ENCODE results near the gene ASZ1.

ASZ1 gene

DNA sequence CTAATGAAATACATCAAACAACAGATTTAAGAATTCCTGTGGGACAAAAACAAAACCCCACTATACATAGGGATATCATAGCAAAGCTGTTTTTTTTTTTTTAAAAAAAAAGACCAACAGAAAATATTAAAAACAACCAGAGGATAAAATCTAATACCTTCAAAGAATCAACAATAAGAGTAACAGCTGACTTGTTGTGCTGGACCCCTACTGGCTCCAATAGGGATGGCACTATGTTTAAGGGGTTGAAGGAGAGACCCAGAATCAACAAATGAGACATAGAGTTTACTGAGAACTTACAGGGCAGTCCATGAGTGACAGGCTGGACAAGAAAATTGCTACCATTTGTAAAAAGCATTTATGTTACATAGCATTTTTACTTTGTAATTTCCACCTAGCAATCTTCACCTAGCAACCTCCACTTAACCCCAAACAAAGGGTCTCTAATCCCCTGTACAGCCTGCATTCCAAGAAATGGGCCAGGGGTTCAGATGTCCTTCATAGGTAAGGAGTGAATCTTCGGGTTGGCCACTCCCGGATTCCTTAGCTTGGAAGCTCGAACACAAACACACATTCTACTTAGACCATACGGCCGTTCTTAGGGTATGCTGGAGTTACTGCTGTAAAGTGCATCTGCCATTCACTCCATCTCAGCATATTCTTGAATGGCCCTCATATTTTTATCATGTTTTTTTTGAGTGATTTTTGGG, 25.8 kb downstream of the ASZ1 start:
- no peak for DNase-seq (ENCODE audit: low spot score)

GRCh38 chr7:117399820-117400422, 27.4 kb downstream of the ASZ1 start:
- DNase-seq (ENCODE audit: low spot score), result no peak

- no peak for DNase-seq (ENCODE audit: low spot score)
Measured at GRCh38 chr7:117395743-117396142, 31.6 kb downstream of the ASZ1 start.

GRCh38 chr7:117393781-117394180, 33.5 kb downstream of the ASZ1 start:
- no peak for DNase-seq (ENCODE audit: low spot score)

GRCh38 chr7:117389871-117390270, 37.4 kb downstream of the ASZ1 start:
- no peak for DNase-seq (ENCODE audit: low spot score)

DNA sequence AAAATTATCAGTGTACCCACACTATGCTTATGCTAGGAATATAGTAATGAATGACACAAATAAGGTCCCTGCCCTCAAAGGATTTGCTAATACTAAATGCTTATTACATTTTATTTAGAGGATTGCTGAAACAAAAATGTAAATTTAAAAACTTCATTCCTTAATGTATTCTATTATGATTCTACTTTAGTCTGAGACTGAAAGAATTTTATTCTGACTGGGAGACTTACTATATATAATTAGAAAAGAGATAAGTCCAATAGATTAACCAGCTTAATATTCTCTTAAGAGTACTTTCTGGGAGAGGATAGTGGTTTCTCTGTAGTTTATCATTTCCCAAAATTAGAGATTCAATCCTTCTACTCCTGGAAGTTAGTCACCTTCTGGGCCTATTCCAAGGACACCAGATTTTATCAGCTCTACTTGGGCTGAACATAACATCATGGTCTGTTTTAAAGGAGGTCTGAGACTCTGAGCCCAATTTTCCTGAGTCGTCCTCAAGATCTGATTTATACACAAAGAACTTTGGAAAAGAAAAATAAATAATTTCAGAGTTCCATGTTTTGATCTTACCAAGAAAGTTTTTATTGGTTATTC, 41.1 kb downstream of the ASZ1 start:
- no peak for DNase-seq (ENCODE audit: low spot score)

DNA sequence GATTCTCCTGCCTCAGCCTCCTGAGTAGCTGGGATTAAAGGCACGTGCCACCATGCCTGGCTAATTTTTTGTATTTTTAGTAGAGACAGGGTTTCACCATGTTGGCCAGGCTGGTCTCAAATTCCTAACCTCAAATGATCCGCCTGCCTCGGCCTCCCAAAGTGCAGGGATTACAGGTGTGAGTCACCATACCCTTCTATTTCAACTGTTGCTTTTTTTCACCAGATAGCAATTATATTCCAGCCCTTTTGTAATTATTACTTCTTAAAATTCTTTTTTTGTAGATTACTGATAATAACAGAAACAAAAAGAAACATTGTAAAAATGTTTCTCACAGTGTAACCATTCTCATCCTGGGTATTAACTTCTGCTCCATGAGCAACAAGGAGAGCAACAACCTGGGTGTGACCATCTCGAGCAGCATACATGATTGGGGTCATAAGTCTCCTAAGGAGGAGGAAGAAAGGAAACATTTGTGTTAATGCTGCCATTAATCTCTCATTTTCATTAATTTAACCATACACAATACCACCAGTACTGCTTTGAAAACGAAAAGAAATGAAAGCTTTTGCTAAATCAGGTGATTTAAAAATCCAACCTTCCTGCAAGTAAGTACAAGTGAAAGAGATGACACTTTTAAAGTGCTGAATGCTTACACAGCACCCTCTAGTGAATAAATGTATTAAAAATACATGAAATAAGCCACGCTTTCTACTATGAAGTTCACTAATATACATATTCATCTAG, 41.8 kb downstream of the ASZ1 start:
- no peak for DNase-seq (ENCODE audit: low spot score)

- no peak for DNase-seq (ENCODE audit: low spot score)
Measured at GRCh38 chr7:117384688-117385362, 42.5 kb downstream of the ASZ1 start.

DNA sequence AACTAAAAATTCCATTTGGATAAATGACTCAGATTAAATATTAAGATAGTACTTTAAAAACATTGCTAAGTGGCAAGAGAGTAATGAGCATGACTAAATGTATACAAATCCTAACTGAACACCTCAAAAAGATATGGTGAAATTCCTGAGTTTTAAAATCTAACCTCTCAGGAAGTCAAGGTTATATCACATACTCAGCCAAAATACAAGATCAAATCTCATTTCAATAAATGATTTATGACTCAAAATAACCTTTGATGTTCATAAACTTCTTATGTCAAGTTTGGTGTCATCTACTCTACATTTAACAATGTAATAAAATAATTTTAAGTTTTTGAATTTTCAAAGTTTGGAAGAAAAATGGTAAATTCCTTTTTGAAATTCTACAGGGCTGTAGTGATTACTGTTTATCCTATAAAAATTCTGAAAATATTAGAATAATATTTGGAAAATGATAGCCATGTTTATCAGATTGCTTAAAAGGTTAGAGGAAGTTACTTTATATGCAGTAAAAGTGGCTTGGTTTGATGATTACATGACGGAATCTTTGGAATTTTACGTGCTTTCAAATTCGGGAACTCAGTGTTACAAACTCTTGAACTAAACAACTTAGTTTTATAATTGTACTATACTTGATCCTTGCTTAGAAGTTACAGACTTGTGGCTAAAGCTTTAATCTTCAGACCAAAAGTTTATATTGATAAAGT, 43.7 kb downstream of the ASZ1 start:
- DNase-seq (ENCODE audit: low spot score), result no peak

GRCh38 chr7:117383046-117383445, 44.2 kb downstream of the ASZ1 start:
- no peak for DNase-seq (ENCODE audit: low spot score)

GRCh38 chr7:117381362-117381761, 45.9 kb downstream of the ASZ1 start:
- DNase-seq (ENCODE audit: low spot score), result no peak

DNA sequence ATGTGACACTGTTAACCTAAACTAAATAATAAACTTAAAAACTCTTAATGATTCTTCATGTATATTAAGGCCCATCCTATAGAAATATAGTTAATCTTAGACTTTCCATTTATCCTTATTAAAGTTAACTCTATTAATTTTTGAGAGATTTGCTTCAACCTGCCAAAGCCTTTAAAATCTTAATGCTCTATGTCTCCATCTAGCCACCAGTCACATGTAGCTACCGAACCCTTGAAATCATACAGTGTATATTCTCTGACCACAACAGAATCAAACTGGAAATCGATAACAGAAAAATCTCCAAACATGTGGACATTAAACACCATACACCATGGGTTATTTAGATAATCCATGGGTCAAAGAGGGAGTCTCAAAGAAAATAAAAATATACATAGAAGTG, 51.9 kb downstream of the ASZ1 start:
- DNase-seq (ENCODE audit: low spot score), result no peak

DNA sequence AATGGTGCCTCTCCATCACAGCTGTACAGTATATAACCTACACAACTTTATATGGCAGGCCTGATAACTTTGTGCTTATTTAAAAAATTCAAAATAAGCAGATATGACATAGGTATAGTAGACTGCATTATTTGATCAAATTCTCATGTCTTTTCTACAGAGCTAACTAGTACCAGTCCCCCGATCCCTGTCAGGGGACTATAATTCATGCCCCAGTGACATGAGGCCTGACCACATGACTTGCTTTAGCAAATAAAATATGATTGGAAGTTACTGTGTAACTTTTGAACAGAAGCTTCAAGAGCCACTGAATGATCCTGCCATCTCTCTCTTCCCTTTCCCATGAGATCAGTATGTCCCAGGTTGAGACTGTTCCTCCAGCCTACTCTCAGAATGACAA, 55.2 kb downstream of the ASZ1 start:
- no peak for DNase-seq (ENCODE audit: low spot score)

- DNase-seq (ENCODE audit: low spot score), result no peak
Measured at GRCh38 chr7:117364339-117365080, 62.8 kb downstream of the ASZ1 start.

GRCh38 chr7:117362294-117362888, 64.9 kb downstream of the ASZ1 start:
- DNase-seq (ENCODE audit: low spot score), result no peak

GRCh38 chr7:117350027-117350426, 77.3 kb downstream of the ASZ1 start:
- DNase-seq (ENCODE audit: low spot score), result no peak

DNA sequence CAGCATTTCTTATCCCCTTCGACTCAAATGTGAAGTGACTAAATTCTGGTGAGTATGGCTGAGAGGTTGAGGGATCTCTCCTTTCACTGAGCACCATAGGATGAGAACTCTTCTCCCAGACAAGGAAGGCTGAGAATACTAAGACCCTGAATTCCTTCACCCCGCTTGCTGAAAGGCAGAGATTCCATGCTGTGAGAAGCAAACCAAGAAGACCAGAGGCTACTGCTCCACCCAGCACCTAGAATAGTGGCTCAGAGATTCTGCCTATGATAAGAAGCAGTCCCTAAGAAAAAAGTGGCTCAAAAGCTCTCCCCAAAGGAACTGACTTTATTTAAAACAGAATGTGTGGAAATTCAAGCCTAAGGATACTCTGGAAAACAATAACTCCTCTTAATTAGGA, 77.7 kb downstream of the ASZ1 start:
- DNase-seq (ENCODE audit: low spot score), result no peak

DNA sequence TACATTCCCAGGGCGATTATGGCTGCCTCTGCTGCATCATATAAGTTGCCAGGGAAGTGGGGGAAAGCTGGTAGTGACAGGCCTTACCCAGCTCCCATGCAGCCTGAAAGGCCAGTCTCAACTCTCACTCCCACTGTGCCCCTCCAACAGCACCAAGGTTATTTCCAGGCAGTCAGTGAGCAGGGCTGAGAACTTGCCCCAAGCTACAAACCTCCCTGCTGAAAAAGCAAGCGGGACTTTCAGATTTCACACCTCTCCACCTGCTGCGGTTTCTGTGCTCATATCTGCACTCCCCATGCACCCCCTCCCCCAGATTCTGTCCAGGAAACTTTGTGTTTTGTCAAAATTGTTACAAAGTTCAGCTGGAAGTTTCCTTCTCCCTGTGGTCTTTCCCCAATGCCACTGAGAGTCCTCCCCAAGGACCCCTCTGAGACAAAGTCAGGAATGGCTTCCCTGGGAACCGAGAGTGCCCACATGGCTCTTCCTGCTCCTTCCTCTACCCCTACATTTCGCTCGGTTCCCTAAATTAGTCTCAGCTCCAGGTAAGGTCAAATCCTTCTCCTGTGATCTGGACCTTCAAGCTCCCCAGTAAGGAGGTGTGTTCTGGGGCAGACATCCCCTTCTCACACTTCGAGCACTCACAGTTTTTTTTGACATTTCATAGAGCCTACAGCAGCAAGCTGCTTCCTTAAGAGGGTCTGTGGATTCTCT, 79.2 kb downstream of the ASZ1 start:
- no peak for DNase-seq (ENCODE audit: low spot score)

GRCh38 chr7:117347480-117347879, 79.8 kb downstream of the ASZ1 start:
- no peak for DNase-seq (ENCODE audit: low spot score)

DNA sequence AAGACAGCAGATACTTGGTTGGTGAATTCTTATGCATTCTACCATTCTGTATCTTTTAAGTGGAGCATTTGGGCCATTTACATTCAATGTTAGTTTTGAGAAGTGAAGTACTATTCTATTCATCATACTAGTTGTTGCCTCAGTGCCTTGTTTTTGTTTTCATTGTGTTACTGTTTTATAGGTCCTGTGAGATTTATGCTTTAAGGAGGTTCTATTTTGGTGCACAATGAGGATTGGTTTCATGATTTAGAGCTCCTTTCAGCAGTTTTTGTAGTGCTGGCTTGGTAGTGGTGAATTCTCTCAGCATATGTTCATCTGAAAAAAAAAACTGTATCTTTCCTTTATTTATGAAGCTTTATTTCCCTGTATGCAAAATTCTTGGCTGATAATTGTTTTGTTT, 81.1 kb downstream of the ASZ1 start:
- no peak for DNase-seq (ENCODE audit: low spot score)

Measured in HuH-7.5 (cell line).